ENCODE data around the gene CBFB. TPM values are rescaled to one million over a fixed set of nuclear protein-coding genes. Genes with fewer than 3 reads are reported as not detected.

Gene CBFB
- total RNA-seq, 1 experiment from 2014 or later, result 87.1 TPM

- Mint-ChIP-seq H3K4me3 (ENCODE audit: unreplicated experiment) (no peak overlapping the region), H3K27me3 (ENCODE audit: insufficient read depth, unreplicated experiment) (no peaks in the 10 kb centered on the region), H3K27ac (ENCODE audit: low read depth, unreplicated experiment) (no peak overlapping the region), H3K36me3 (ENCODE audit: insufficient read depth, unreplicated experiment) (peaks cover 19% of the 10 kb centered on the region), H3K4me1 (ENCODE audit: insufficient read depth, unreplicated experiment) (no peaks in the 10 kb centered on the region), H3K9me3 (ENCODE audit: unreplicated experiment) (no peaks in the 10 kb centered on the region)
- DNase-seq (ENCODE audit: unreplicated experiment), result no peak
- intact Hi-C loops (cut with micrococcal nuclease), result no loop called here
- POLR2A ChIA-PET, result no interaction called here
- CTCF ChIA-PET, result interaction anchor here (0.9 kb wide), 1 partner anchor 8 kb away, joined by 4 read pairs; no protein-coding TSS in a partner anchor
- TF ChIP-seq CTCF (IDR thresholded peaks at IDR 0.05; ENCODE audit: unreplicated experiment), result no peak
- no TSS peak for BruUV-seq (replicated peaks)
Observed at GRCh38 chr16:67091906-67092566, 63.1 kb downstream of the CBFB start.

GRCh38 chr16:67093098-67093726 is 64.3 kb downstream of the CBFB start:
- no TSS peak for BruUV-seq (replicated peaks)
- H3K4me1 Mint-ChIP-seq (ENCODE audit: insufficient read depth, unreplicated experiment), result no peaks in the 10 kb centered on the region
- H3K4me3 Mint-ChIP-seq (ENCODE audit: unreplicated experiment), result no peak overlapping the region

GRCh38 chr16:67098599-67098998 is 69.7 kb downstream of the CBFB start:
- no peak for DNase-seq (ENCODE audit: unreplicated experiment)
- Mint-ChIP-seq H3K4me1 (ENCODE audit: insufficient read depth, unreplicated experiment) (no peaks in the 10 kb centered on the region), H3K36me3 (ENCODE audit: insufficient read depth, unreplicated experiment) (peaks cover 22% of the 10 kb centered on the region), H3K27ac (ENCODE audit: low read depth, unreplicated experiment) (no peak overlapping the region), H3K4me3 (ENCODE audit: unreplicated experiment) (no peak overlapping the region), H3K27me3 (ENCODE audit: insufficient read depth, unreplicated experiment) (no peaks in the 10 kb centered on the region), H3K9me3 (ENCODE audit: unreplicated experiment) (no peaks in the 10 kb centered on the region)
- intact Hi-C loops (cut with micrococcal nuclease), result no loop called here
- CTCF ChIA-PET, result interaction anchor here (0.5 to 4.1 kb wide), 6 partner anchors 42 to 382 kb away, joined by 3 to 34 read pairs (median 7); no protein-coding TSS in a partner anchor
- TF ChIP-seq CTCF (IDR thresholded peaks at IDR 0.05; ENCODE audit: unreplicated experiment), result no peak
- no TSS peak for BruUV-seq (replicated peaks)
- POLR2A ChIA-PET, result interaction anchor here (1.2 to 1.6 kb wide), 3 partner anchors 12 to 80 kb away, joined by 3 to 4 read pairs (median 3); no protein-coding TSS in a partner anchor

More at GRCh38 chr16:67093098-67093726, 64.3 kb downstream of the CBFB start:
- POLR2A ChIA-PET, result interaction anchor here (0.6 to 1.5 kb wide), 2 partner anchors 16 to 68 kb away, joined by 3 read pairs; partner anchors contain the start of gene PHAF1
- Mint-ChIP-seq H3K9me3 (ENCODE audit: unreplicated experiment) (no peaks in the 10 kb centered on the region), H3K27ac (ENCODE audit: low read depth, unreplicated experiment) (no peak overlapping the region), H3K36me3 (ENCODE audit: insufficient read depth, unreplicated experiment) (peaks cover 20% of the 10 kb centered on the region), H3K27me3 (ENCODE audit: insufficient read depth, unreplicated experiment) (no peaks in the 10 kb centered on the region)
- CTCF ChIA-PET, result no interaction called here
- no peak for DNase-seq (ENCODE audit: unreplicated experiment)
- intact Hi-C loops (cut with micrococcal nuclease), result no loop called here
- no peak for TF ChIP-seq CTCF (IDR thresholded peaks at IDR 0.05; ENCODE audit: unreplicated experiment)

DNA sequence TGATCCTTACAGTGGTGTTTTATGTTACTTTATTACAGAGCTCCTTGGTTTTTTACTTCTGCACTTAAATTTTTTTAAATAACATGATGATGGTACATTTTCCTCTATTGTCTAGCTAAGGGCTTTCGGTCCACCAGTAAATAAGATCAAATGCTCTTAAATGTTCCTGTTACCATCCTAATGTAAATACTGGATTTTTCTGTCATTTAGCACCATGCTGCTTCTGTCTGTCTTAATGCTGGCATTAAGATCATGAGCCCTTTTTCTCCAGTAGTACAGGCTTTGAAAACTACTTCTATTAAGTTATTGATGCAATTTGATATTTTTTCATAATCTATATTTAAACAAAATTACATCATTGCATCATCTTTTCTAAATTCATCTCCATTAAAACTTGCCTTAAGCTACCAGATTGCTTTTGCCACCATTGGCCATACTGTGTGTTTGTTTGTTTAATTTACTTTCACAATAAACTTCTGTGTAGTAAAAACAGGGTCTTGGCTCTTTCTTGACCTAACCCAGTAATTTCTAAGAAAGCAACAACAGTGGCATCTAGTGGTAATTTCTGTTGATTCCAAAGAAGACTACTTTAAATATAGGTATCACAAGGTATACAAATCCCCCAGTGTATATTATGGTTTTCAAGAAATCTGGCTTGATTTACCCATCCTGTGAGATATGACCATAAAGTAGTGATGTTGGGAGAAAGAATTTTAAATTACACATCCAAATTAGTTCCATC is 71.8 kb downstream of the CBFB start:
- ChIA-PET CTCF (interaction anchor here (0.6 to 4.1 kb wide), 32 partner anchors 9 to 1351 kb away, joined by 3 to 45 read pairs (median 4); partner anchors contain the start of genes CES4A, FBXL8, PHAF1 and TRADD), POLR2A (interaction anchor here (1.0 to 1.4 kb wide), 3 partner anchors 18 to 204 kb away, joined by 3 to 5 read pairs (median 3); no protein-coding TSS in a partner anchor)
- no TSS peak for BruUV-seq (replicated peaks)
- no peaks in the 10 kb centered on the region for H3K27me3 Mint-ChIP-seq (ENCODE audit: insufficient read depth, unreplicated experiment)
- DNase-seq (ENCODE audit: unreplicated experiment), result no peak
- H3K9me3 Mint-ChIP-seq (ENCODE audit: unreplicated experiment), result no peaks in the 10 kb centered on the region
- H3K4me3 Mint-ChIP-seq (ENCODE audit: unreplicated experiment), result no peak overlapping the region
- peaks cover 18% of the 10 kb centered on the region for H3K36me3 Mint-ChIP-seq (ENCODE audit: insufficient read depth, unreplicated experiment)
- no peak overlapping the region for H3K27ac Mint-ChIP-seq (ENCODE audit: low read depth, unreplicated experiment)
- intact Hi-C loops (cut with micrococcal nuclease), result loop anchor here (1.0 kb wide), 2 partner anchors 82 to 123 kb away; no protein-coding TSS in a partner anchor
- TF ChIP-seq CTCF (IDR thresholded peaks at IDR 0.05; ENCODE audit: unreplicated experiment), result peak; percentile 24
- peaks cover 4% of the 10 kb centered on the region for H3K4me1 Mint-ChIP-seq (ENCODE audit: insufficient read depth, unreplicated experiment)
